LNCaP clone FGC (cell line): ENCODE results near the gene MYRF.

Source experiments
- DNase-seq: peaks from one replicate; pipeline ENCODE4 v3.0.0-alpha.2; 2011; ENCODE audit warnings: low read depth
- H3K4me3 ChIP-seq: 2 replicates; pipeline ENCODE4 v1.5.1; 2011; ENCODE audit warnings: mild to moderate bottlenecking, low read depth, low read length, control low read depth
- TF ChIP-seq, protein P1 (sequence below): IDR thresholded peaks from 2 replicates; pipeline ENCODE4 v1.5.1; 2012; ENCODE audit warnings: mild to moderate bottlenecking; ENCODE audit not compliant: control insufficient read depth, insufficient read depth; ENCODE audit errors: extremely low read depth

MYRF gene

DNA sequence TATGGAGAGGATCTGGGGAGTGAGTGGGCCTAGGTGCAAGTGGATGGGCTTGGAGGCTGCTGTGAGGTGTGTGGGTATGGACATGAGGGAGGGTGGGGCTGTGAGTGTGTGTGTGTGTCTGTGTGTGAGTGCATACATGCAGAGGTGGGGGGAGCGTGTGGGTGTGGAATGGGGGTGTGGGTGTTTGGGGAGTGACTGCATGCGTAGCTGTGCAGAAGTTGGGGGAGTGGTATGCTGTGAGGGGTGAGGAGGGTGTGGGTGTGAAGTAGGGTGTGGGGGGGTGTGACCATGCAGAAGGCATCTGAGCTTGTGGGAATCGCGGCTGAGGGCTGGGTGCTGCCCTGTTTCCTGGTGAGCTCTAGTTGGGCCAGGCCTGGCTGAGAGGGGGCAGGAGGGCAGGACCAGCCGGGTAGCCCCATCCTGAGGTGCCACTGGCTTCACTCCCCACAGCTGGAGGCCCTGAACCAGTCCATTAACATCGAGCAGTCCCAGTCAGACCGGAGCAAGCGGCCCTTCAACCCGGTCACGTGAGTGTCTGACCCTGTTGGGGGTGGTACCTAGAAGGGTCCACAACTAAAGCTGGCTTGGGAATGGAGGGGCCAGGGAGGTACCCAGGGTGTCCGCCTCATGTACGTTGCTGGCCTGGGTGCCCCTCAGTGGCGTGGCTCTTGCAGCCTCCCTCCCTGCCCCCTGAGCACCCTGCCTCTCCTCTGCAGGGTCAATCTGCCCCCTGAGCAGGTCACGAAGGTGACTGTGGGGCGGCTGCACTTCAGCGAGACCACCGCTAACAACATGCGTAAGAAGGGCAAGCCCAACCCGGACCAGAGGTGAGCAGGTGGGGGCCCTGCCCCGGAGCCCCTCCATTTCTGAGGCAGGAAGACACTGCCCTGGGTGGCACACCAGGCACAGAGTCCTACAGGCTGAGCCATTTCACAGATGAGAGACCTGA is 23.4 kb downstream of the MYRF start:
- TF ChIP-seq, protein P1, sequence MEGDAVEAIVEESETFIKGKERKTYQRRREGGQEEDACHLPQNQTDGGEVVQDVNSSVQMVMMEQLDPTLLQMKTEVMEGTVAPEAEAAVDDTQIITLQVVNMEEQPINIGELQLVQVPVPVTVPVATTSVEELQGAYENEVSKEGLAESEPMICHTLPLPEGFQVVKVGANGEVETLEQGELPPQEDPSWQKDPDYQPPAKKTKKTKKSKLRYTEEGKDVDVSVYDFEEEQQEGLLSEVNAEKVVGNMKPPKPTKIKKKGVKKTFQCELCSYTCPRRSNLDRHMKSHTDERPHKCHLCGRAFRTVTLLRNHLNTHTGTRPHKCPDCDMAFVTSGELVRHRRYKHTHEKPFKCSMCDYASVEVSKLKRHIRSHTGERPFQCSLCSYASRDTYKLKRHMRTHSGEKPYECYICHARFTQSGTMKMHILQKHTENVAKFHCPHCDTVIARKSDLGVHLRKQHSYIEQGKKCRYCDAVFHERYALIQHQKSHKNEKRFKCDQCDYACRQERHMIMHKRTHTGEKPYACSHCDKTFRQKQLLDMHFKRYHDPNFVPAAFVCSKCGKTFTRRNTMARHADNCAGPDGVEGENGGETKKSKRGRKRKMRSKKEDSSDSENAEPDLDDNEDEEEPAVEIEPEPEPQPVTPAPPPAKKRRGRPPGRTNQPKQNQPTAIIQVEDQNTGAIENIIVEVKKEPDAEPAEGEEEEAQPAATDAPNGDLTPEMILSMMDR: no peak
- no peak for DNase-seq
- H3K4me3 ChIP-seq: no peak overlapping the region

DNA sequence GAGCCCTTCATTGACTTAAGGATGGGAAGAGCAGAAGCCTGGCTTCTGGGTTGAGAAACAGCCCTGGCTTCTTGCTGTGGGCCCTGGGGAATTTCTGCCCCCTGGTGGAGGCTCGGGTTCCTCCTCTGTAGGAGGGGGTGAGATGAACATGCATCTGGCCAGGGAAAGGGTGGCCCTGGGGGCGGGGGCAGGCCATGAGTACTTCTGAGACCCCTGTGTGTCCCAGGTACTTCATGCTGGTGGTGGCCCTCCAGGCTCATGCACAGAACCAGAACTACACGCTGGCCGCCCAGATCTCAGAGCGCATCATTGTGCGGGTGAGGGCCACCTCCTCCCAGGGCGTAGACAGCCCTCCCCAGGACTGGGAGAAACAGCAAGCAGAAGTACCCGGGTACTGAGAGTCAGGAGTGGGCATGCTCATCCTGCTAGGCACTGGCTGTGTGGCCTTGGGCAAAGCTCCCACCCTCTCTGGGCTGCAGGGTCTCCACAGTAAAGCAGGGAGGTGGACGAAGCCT is 24.2 kb downstream of the MYRF start:
- TF ChIP-seq, protein P1: peak; percentile 66
- H3K4me3 ChIP-seq: no peak overlapping the region
- DNase-seq: peak; percentile 6

DNA sequence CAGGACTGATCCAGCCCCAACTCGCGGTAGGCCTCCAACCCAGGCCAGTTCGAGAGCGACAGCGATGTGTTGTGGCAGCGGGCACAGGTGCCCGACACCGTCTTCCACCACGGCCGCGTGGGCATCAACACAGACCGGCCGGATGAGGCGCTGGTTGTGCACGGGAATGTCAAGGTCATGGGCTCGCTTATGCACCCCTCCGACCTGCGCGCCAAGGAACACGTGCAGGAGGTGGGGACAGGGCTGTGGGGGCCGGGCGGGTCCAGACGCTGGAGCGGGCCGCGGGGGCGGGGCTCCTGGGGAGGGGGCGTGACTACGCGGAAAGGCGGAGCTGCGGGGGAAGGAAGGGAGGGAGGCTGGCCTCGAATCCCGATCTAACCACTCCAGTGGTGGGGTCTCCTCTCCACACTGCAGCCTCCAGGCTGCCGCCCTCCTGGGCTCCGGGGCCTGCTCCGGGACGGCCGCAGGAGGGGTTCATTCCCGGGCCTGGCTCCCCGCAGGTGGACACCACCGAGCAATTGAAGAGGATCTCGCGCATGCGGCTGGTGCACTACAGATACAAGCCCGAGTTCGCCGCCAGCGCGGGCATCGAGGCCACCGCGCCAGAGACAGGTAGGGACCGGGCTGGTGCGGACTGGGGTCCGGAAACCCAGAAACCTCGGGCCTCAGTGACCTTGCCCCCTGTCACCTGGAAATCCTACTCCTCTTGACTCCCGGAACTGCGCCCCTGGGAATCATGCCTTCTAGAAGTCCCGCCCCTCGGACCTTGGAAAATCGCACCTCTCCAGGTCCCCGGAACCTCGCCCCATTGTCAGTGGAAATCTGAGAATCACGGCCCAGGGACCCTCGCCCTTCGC is 25.0 kb downstream of the MYRF start:
- TF ChIP-seq, protein P1: no peak
- no peak for DNase-seq
- H3K4me3 ChIP-seq: no peak overlapping the region

DNA sequence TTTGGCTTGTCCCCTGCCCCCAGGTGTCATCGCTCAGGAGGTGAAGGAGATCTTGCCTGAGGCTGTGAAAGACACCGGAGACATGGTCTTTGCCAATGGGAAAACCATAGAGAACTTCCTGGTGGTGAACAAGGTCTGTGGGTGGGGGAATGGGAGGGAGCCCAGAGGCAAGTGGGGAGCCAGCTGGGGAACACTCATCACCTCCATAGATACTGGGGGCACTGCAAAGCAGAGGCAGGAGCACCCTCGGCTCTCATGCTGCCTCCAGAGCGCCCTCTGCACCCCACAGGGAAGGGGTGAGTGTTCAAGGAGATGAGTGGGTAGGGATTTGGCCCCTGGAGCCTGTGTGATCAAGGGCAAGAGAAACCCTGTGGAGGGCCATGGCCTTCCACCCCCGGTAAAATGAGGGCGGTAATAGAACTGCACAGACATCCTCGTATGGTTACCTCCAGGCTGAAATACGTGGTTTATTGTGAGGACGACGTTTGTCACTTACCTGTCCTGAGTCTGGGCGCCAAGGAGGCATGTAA is 26.0 kb downstream of the MYRF start:
- DNase-seq: no peak
- TF ChIP-seq, protein P1: no peak
- H3K4me3 ChIP-seq: no peak overlapping the region

DNA sequence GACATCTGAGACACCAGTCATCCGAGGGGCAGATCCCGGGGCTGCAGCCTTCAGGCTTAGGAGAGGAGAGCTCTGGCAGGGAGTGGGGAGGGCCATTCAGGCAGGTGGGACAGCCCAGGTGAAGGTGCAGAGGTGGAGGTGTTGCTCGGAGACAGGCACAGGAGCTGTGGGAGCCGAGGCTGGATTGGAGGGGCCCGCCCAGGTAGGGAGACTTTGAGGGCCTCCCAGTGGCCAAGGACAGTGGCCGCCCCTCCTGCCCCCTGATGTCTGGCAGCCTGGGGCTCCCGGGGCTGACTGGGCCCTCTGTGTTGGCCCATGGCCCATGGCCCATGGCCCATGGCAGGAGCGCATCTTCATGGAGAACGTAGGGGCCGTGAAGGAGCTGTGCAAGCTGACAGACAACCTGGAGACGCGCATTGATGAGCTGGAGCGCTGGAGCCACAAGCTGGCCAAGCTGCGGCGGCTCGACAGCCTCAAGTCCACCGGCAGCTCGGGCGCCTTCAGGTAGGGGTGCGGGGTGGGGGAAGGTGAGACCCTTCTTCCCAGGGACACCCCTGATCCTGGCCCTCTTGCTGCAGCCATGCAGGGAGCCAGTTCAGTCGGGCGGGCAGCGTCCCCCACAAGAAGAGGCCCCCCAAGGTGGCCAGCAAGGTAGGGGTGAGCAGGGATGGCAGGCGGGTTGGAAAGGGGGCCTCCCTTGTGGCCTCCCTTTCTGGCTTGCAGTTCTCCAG is 26.6 kb downstream of the MYRF start:
- no peak overlapping the region for H3K4me3 ChIP-seq
- TF ChIP-seq, protein P1: no peak
- no peak for DNase-seq
